Stomach smooth muscle (tissue), 2 donors: ENCODE data around the gene FAM174A.

Experiments
- H3K27ac ChIP-seq: one replicate; pipeline ENCODE4 v1.7.0; 2013; ENCODE audit warnings: mild to moderate bottlenecking, low read length, inconsistent platforms
- H3K27me3 ChIP-seq, 2 donors: one replicate each; pipeline ENCODE4 v1.7.0; 2013; ENCODE audit warnings: low read length in 2 of 2; ENCODE audit not compliant: insufficient read depth in 2 of 2, control insufficient read depth in 1 of 2
- H3K36me3 ChIP-seq, 2 donors: one replicate each; pipeline ENCODE4 v1.7.0; 2013; ENCODE audit warnings: low read length in 2 of 2; ENCODE audit not compliant: control insufficient read depth in 2 of 2, insufficient read depth in 2 of 2
- H3K4me1 ChIP-seq: one replicate; pipeline ENCODE4 v1.7.0; 2013; ENCODE audit warnings: low read length; ENCODE audit not compliant: control insufficient read depth, insufficient read depth
- H3K4me3 ChIP-seq, 2 donors: one replicate each; pipeline ENCODE4 v1.7.0; 2013; ENCODE audit warnings: low read length in 2 of 2
- H3K9ac ChIP-seq, 2 donors: one replicate each; pipeline ENCODE4 v1.7.0; 2013; ENCODE audit warnings: low read length in 2 of 2, mild to moderate bottlenecking in 1 of 2
- H3K9me3 ChIP-seq, 2 donors: one replicate each; pipeline ENCODE4 v1.7.0; 2013; ENCODE audit warnings: low read length in 2 of 2; ENCODE audit not compliant: control insufficient read depth in 2 of 2
- donor health status: healthy.
- donor health status: Pancreatic carcinoma.

Gene FAM174A

GRCh38 chr5:100537946-100538345, 2.8 kb downstream of the FAM174A start:
- no peak overlapping the region for H3K4me3 ChIP-seq
- H3K27me3 ChIP-seq = no peaks in the 10 kb centered on the region
- H3K27ac ChIP-seq = no peak overlapping the region
- no peaks in the 10 kb centered on the region for H3K9me3 ChIP-seq
- peaks cover 3% of the 10 kb centered on the region for H3K4me1 ChIP-seq
- no peaks in the 10 kb centered on the region for H3K36me3 ChIP-seq
- H3K9ac ChIP-seq = no peak overlapping the region

GRCh38 chr5:100539519-100539918, 4.3 kb downstream of the FAM174A start:
- Histone ChIP-seq H3K4me3 (no peak overlapping the region), H3K36me3 (no peaks in the 10 kb centered on the region), H3K27me3 (no peaks in the 10 kb centered on the region), H3K27ac (no peak overlapping the region), H3K9me3 (no peaks in the 10 kb centered on the region), H3K9ac (no peak overlapping the region), H3K4me1 (peaks cover 3% of the 10 kb centered on the region)

GRCh38 chr5:100542086-100542485, 6.9 kb downstream of the FAM174A start:
- H3K27ac ChIP-seq = no peak overlapping the region
- no peak overlapping the region for H3K4me3 ChIP-seq
- H3K4me1 ChIP-seq = no peaks in the 10 kb centered on the region
- H3K9me3 ChIP-seq = no peaks in the 10 kb centered on the region
- H3K9ac ChIP-seq = no peak overlapping the region
- no peaks in the 10 kb centered on the region for H3K27me3 ChIP-seq
- H3K36me3 ChIP-seq = no peaks in the 10 kb centered on the region

GRCh38 chr5:100546001-100546400, 10.8 kb downstream of the FAM174A start:
- no peak overlapping the region for H3K4me3 ChIP-seq

GRCh38 chr5:100550531-100551051, 15.4 kb downstream of the FAM174A start:
- H3K27ac ChIP-seq = no peak overlapping the region
- no peak overlapping the region for H3K9ac ChIP-seq
- no peaks in the 10 kb centered on the region for H3K4me1 ChIP-seq
- no peaks in the 10 kb centered on the region for H3K36me3 ChIP-seq
- no peaks in the 10 kb centered on the region for H3K9me3 ChIP-seq
- H3K27me3 ChIP-seq = no peaks in the 10 kb centered on the region
- no peak overlapping the region for H3K4me3 ChIP-seq

More at GRCh38 chr5:100546001-100546400, 10.8 kb downstream of the FAM174A start:
- no peak overlapping the region for H3K9ac ChIP-seq
- no peaks in the 10 kb centered on the region for H3K27me3 ChIP-seq
- H3K9me3 ChIP-seq = no peaks in the 10 kb centered on the region
- no peak overlapping the region for H3K27ac ChIP-seq
- H3K36me3 ChIP-seq = no peaks in the 10 kb centered on the region
- H3K4me1 ChIP-seq = no peaks in the 10 kb centered on the region

- H3K4me1 ChIP-seq = no peaks in the 10 kb centered on the region
- no peak overlapping the region for H3K4me3 ChIP-seq
- H3K36me3 ChIP-seq = no peaks in the 10 kb centered on the region
- H3K9me3 ChIP-seq = no peaks in the 10 kb centered on the region
- H3K9ac ChIP-seq = no peak overlapping the region
- no peaks in the 10 kb centered on the region for H3K27me3 ChIP-seq
- H3K27ac ChIP-seq = no peak overlapping the region
Observed at GRCh38 chr5:100551183-100551582, 16.0 kb downstream of the FAM174A start.

- H3K27ac ChIP-seq = no peak overlapping the region
Observed at GRCh38 chr5:100553209-100553608, 18.0 kb downstream of the FAM174A start.

GRCh38 chr5:100560860-100561259, 25.7 kb downstream of the FAM174A start:
- Histone ChIP-seq H3K27ac (no peak overlapping the region), H3K4me3 (no peak overlapping the region), H3K9ac (no peak overlapping the region), H3K36me3 (no peaks in the 10 kb centered on the region), H3K27me3 (no peaks in the 10 kb centered on the region), H3K9me3 (no peaks in the 10 kb centered on the region), H3K4me1 (no peaks in the 10 kb centered on the region)

More at GRCh38 chr5:100553209-100553608, 18.0 kb downstream of the FAM174A start:
- H3K9me3 ChIP-seq = no peaks in the 10 kb centered on the region
- no peaks in the 10 kb centered on the region for H3K27me3 ChIP-seq
- no peak overlapping the region for H3K9ac ChIP-seq
- H3K4me3 ChIP-seq = no peak overlapping the region
- H3K4me1 ChIP-seq = no peaks in the 10 kb centered on the region
- H3K36me3 ChIP-seq = no peaks in the 10 kb centered on the region

- Histone ChIP-seq H3K9me3 (no peaks in the 10 kb centered on the region), H3K4me3 (no peak overlapping the region), H3K27me3 (no peaks in the 10 kb centered on the region), H3K27ac (no peak overlapping the region), H3K9ac (no peak overlapping the region), H3K4me1 (no peaks in the 10 kb centered on the region), H3K36me3 (peaks cover 0 to 3% of the 10 kb centered on the region in 2 donors)
Observed at GRCh38 chr5:100562821-100563220, 27.6 kb downstream of the FAM174A start.

- H3K9me3 ChIP-seq = no peaks in the 10 kb centered on the region
- no peak overlapping the region for H3K9ac ChIP-seq
- no peak overlapping the region for H3K4me3 ChIP-seq
- no peaks in the 10 kb centered on the region for H3K27me3 ChIP-seq
- H3K27ac ChIP-seq = no peak overlapping the region
- H3K36me3 ChIP-seq = peaks cover 0 to 3% of the 10 kb centered on the region in 2 donors
- no peaks in the 10 kb centered on the region for H3K4me1 ChIP-seq
Observed at GRCh38 chr5:100566382-100567141, 31.4 kb downstream of the FAM174A start.

- H3K36me3 ChIP-seq = no peaks in the 10 kb centered on the region
- H3K4me3 ChIP-seq = no peak overlapping the region
- no peak overlapping the region for H3K9ac ChIP-seq
- H3K27ac ChIP-seq = no peak overlapping the region
- no peaks in the 10 kb centered on the region for H3K27me3 ChIP-seq
- H3K4me1 ChIP-seq = no peaks in the 10 kb centered on the region
- no peaks in the 10 kb centered on the region for H3K9me3 ChIP-seq
Observed at GRCh38 chr5:100574716-100575115, 39.5 kb downstream of the FAM174A start.
